Liver (tissue), 3 donors: Measurements from ENCODE around the gene GAS7.

Experiments used
- CTCF ChIP-seq: fragments of 150-350 bp; IDR thresholded peaks from 2 replicates; pipeline ENCODE4 v1.5.1; 2017; ENCODE audit warnings: improper control_type of control experiment, low read depth, low read length; ENCODE audit not compliant: missing input control
- EGR1 ChIP-seq, 2 donors: IDR thresholded peaks; 2 replicates each; pipeline ENCODE4 v1.6.1; 2016 to 2018; ENCODE audit warnings: antibody characterized with exemption in 2 of 2, low read depth in 2 of 2
- FOXA1 ChIP-seq: IDR thresholded peaks from 2 replicates; pipeline ENCODE4 v1.6.1; 2016; ENCODE audit warnings: antibody characterized with exemption
- GABPA ChIP-seq, 2 donors: IDR thresholded peaks in 1 of 2; conservative IDR thresholded peaks in 1 of 2; 2 replicates each; pipeline ENCODE4 v1.6.1; 2016; ENCODE audit warnings: antibody characterized with exemption in 2 of 2, mild to moderate bottlenecking in 1 of 2, moderate library complexity in 1 of 2
- HNF4G ChIP-seq: IDR thresholded peaks from 2 replicates; pipeline ENCODE4 v1.6.1; 2016; ENCODE audit warnings: antibody characterized with exemption
- JUND ChIP-seq, 2 donors: IDR thresholded peaks; 2 replicates each; pipeline ENCODE4 v1.6.1; 2016; ENCODE audit warnings: antibody characterized with exemption in 2 of 2
- RAD21 ChIP-seq, 2 donors: IDR thresholded peaks; 2 replicates each; pipeline ENCODE4 v1.6.1; 2016; ENCODE audit warnings: antibody characterized with exemption in 2 of 2, mild to moderate bottlenecking in 2 of 2
- RXRA ChIP-seq, 2 donors: IDR thresholded peaks; 2 replicates each; pipeline ENCODE4 v1.6.1; 2017 to 2018; ENCODE audit warnings: antibody characterized with exemption in 2 of 2, mild to moderate bottlenecking in 1 of 2
- SP1 ChIP-seq: IDR thresholded peaks from 2 replicates; pipeline ENCODE4 v1.6.1; 2018; ENCODE audit warnings: antibody characterized with exemption, mild to moderate bottlenecking
- TAF1 ChIP-seq: conservative IDR thresholded peaks from 2 replicates; pipeline ENCODE4 v1.6.1; 2016; ENCODE audit warnings: antibody characterized with exemption, mild to moderate bottlenecking
- ZBTB33 ChIP-seq: IDR thresholded peaks from 2 replicates; pipeline ENCODE4 v1.6.1; 2016; ENCODE audit warnings: antibody characterized with exemption
- TF ChIP-seq, protein P1 (sequence below): IDR thresholded peaks from 2 replicates; pipeline ENCODE4 v1.6.1; 2016; ENCODE audit warnings: antibody characterized with exemption, mild to moderate bottlenecking
- TF ChIP-seq, protein P2 (sequence below): IDR thresholded peaks from 2 replicates; pipeline ENCODE4 v1.6.1; 2016; ENCODE audit warnings: antibody characterized with exemption
- TF ChIP-seq, protein P3 (sequence below): IDR thresholded peaks from 2 replicates; pipeline ENCODE4 v1.6.1; 2016; ENCODE audit warnings: antibody characterized with exemption
- donor health status: healthy.
- donor health status: healthy.

DNA sequence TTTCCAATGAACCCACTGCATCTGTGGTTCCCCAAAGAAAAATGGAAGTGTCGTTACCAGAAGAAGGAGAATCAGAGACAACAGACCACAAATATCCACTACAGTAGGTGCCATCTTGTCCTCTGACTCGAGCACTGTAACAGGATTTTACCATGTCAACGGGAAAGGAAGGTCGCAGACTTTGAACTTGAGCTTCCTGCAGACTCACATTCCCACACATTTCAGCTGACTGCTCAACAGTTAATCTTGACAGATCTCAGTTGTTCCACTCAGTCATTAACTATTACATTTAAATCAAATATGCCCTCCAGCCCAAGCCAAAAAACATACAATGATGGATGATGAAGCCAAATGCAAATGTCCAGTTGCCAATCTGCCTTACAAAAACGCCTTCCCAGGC, 37.0 kb downstream of the GAS7 start:
- TF ChIP-seq CTCF, result no peak
- no peak for TF ChIP-seq TAF1
- TF ChIP-seq, protein P1, sequence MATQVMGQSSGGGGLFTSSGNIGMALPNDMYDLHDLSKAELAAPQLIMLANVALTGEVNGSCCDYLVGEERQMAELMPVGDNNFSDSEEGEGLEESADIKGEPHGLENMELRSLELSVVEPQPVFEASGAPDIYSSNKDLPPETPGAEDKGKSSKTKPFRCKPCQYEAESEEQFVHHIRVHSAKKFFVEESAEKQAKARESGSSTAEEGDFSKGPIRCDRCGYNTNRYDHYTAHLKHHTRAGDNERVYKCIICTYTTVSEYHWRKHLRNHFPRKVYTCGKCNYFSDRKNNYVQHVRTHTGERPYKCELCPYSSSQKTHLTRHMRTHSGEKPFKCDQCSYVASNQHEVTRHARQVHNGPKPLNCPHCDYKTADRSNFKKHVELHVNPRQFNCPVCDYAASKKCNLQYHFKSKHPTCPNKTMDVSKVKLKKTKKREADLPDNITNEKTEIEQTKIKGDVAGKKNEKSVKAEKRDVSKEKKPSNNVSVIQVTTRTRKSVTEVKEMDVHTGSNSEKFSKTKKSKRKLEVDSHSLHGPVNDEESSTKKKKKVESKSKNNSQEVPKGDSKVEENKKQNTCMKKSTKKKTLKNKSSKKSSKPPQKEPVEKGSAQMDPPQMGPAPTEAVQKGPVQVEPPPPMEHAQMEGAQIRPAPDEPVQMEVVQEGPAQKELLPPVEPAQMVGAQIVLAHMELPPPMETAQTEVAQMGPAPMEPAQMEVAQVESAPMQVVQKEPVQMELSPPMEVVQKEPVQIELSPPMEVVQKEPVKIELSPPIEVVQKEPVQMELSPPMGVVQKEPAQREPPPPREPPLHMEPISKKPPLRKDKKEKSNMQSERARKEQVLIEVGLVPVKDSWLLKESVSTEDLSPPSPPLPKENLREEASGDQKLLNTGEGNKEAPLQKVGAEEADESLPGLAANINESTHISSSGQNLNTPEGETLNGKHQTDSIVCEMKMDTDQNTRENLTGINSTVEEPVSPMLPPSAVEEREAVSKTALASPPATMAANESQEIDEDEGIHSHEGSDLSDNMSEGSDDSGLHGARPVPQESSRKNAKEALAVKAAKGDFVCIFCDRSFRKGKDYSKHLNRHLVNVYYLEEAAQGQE, result no peak
- TF ChIP-seq FOXA1, result no peak
- TF ChIP-seq ZBTB33, result no peak
- no peak for TF ChIP-seq JUND (IDR thresholded peaks at IDR 0.05)
- no peak for TF ChIP-seq SP1
- no peak for TF ChIP-seq RXRA (IDR thresholded peaks at IDR 0.05)
- TF ChIP-seq, protein P2, sequence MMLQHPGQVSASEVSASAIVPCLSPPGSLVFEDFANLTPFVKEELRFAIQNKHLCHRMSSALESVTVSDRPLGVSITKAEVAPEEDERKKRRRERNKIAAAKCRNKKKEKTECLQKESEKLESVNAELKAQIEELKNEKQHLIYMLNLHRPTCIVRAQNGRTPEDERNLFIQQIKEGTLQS, result no peak
- TF ChIP-seq, protein P3, sequence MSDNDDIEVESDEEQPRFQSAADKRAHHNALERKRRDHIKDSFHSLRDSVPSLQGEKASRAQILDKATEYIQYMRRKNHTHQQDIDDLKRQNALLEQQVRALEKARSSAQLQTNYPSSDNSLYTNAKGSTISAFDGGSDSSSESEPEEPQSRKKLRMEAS, result no peak
- TF ChIP-seq GABPA (IDR thresholded peaks at IDR 0.05 in 1 of 2, conservative IDR thresholded peaks at IDR 0.05 in 1 of 2), result no peak
- no peak for TF ChIP-seq EGR1 (IDR thresholded peaks at IDR 0.05; ENCODE audit: low read depth in 2 of 2)
- no peak for TF ChIP-seq HNF4G
- no peak for TF ChIP-seq RAD21 (IDR thresholded peaks at IDR 0.05)
